K562 (cell line): ENCODE data around the gene C1QTNF9B. TPM values are rescaled to one million over a fixed set of nuclear protein-coding genes. Genes with fewer than 3 reads are reported as not detected.

Source experiments
- ASH1L ChIP-seq: fragments of 450-650 bp; IDR thresholded peaks from 2 replicates; pipeline ENCODE4 v1.6.1; 2018; ENCODE audit warnings: borderline replicate concordance, mild to moderate bottlenecking, low read depth; ENCODE audit not compliant: partially characterized antibody
- CTCF ChIP-seq, 3 experiments: IDR thresholded peaks in 2 of 3; conservative IDR thresholded peaks in 1 of 3; 2 replicates each; pipeline ENCODE4 v1.5.1; 2011 to 2012; ENCODE audit warnings: low read length in 3 of 3, mild to moderate bottlenecking in 3 of 3, control low read depth in 2 of 3, improper control_type of control experiment in 1 of 3, inconsistent platforms in 1 of 3, low read depth in 1 of 3, mixed read lengths in 1 of 3, moderate library complexity in 1 of 3; ENCODE audit not compliant: insufficient read depth in 2 of 3
- EGR1 ChIP-seq: fragments of 450-650 bp; conservative IDR thresholded peaks from 2 replicates; pipeline ENCODE4 v1.6.1; 2017; ENCODE audit warnings: mild to moderate bottlenecking
- EP300 ChIP-seq: IDR thresholded peaks from 2 replicates; pipeline ENCODE4 v1.6.1; 2012; ENCODE audit warnings: low read length, improper control_type of control experiment
- HNRNPL ChIP-seq: fragments of 200-400 bp; formaldehyde crosslinking; IDR thresholded peaks from 2 replicates; pipeline ENCODE4 v1.6.1; 2017; ENCODE audit warnings: low read depth, mild to moderate bottlenecking, low read length
- JUN ChIP-seq, 2 experiments: sonication (generic) in 1 of 2; formaldehyde crosslinking in 1 of 2; IDR thresholded peaks; 2 replicates each; pipeline versions ENCODE4 v1.6.1 to v1.8.0; 2012 to 2022; ENCODE audit warnings: borderline replicate concordance in 2 of 2, mild to moderate bottlenecking in 2 of 2, improper control_type of control experiment in 1 of 2, low read depth in 1 of 2, low read length in 1 of 2, missing genetic modification reagents in 1 of 2
- MBD2 ChIP-seq: sonication (generic); IDR thresholded peaks from 2 replicates; pipeline ENCODE4 v1.6.1; 2016; ENCODE audit warnings: low read depth, borderline replicate concordance
- MCM2 ChIP-seq: fragments of 450-650 bp; IDR thresholded peaks from 2 replicates; pipeline ENCODE4 v1.6.1; 2017; ENCODE audit warnings: low read depth, mild to moderate bottlenecking
- MCM5 ChIP-seq: fragments of 450-650 bp; IDR thresholded peaks from 2 replicates; pipeline ENCODE4 v1.6.1; 2016; ENCODE audit warnings: low read depth
- MXD1 ChIP-seq: fragments of 250-450 bp; sonication (Bioruptor Pico); IDR thresholded peaks from 2 replicates; pipeline ENCODE4 v1.8.0; 2021; ENCODE audit warnings: borderline replicate concordance, mild to moderate bottlenecking, moderate library complexity; ENCODE audit not compliant: poor library complexity, severe bottlenecking
- NR2F6 ChIP-seq: fragments of 450-650 bp; formaldehyde crosslinking; IDR thresholded peaks from 2 replicates; pipeline ENCODE4 v1.4.0; 2020; ENCODE audit warnings: mild to moderate bottlenecking
- POLR2A ChIP-seq: fragments of 450-650 bp; conservative IDR thresholded peaks from 2 replicates; pipeline ENCODE4 v1.6.1; 2016
- RCOR1 ChIP-seq, 2 experiments: IDR thresholded peaks; 2 replicates each; pipeline ENCODE4 v1.6.1; 2012; ENCODE audit warnings: low read depth in 2 of 2, low read length in 2 of 2, borderline replicate concordance in 1 of 2, improper control_type of control experiment in 1 of 2
- SPI1 ChIP-seq: IDR thresholded peaks from 2 replicates; pipeline ENCODE4 v1.6.1; 2011; ENCODE audit warnings: low read depth, low read length, control low read depth, borderline replicate concordance
- TCF3 ChIP-seq: sonication (generic); formaldehyde crosslinking; IDR thresholded peaks from 2 replicates; pipeline ENCODE4 v1.4.0; 2020; ENCODE audit warnings: mild to moderate bottlenecking, missing genetic modification reagents
- ZFP30 ChIP-seq: fragments of 250-450 bp; sonication (Bioruptor Pico); IDR thresholded peaks from 2 replicates; pipeline ENCODE4 v1.8.0; 2022; ENCODE audit warnings: moderate library complexity, mild to moderate bottlenecking, inconsistent platforms, borderline replicate concordance
- ZNF253 ChIP-seq: fragments of 250-450 bp; sonication (Bioruptor Pico); conservative IDR thresholded peaks from 2 replicates; pipeline ENCODE4 v1.6.1; 2021; ENCODE audit warnings: mild to moderate bottlenecking
- ZNF311 ChIP-seq: fragments of 250-450 bp; sonication (Bioruptor Pico); IDR thresholded peaks from 2 replicates; pipeline ENCODE4 v1.4.0; 2020; ENCODE audit warnings: mild to moderate bottlenecking, moderate library complexity
- ZNF444 ChIP-seq: fragments of 250-450 bp; sonication (Bioruptor Pico); IDR thresholded peaks from 2 replicates; pipeline ENCODE4 v1.4.0; 2020; ENCODE audit warnings: mild to moderate bottlenecking, moderate library complexity
- polyA plus RNA-seq, 8 experiments: library from polyadenylated mRNA; depleted of rRNA in 4 of 8; stranded (reverse) in 5 of 8; unstranded in 3 of 8; fragments of >200 nt; fragmentation: Nextera tagmentation in 2 of 8; fragmentation: Illumina TruSeq in 1 of 8; extraction: Ambion mirVana in 2 of 8; extraction: Trizol in 1 of 8; gene quantifications; 2 replicates each; pipeline versions ENCODE4 v1.2.1 to v1.2.3, GENCODE V29; 2011 to 2014; ENCODE audit warnings: inconsistent platforms in 1 of 8, missing spikeins in 1 of 8
- total RNA-seq, 7 experiments: library from RNA; depleted of rRNA in 6 of 7; stranded (reverse); fragments of >200 nt in 6 of 7; fragmentation: Illumina TruSeq in 2 of 7; extraction: Trizol in 2 of 7; gene quantifications; 2 replicates each; pipeline versions ENCODE4 v1.2.1 to v1.2.3, GENCODE V29; 2011 to 2021; ENCODE audit warnings: low replicate concordance in 1 of 7
- TF ChIP-seq, protein P1 (sequence below): fragments of 200-800 bp; sonication (Bioruptor generic); IDR thresholded peaks from 2 replicates; pipeline ENCODE4 v1.6.1; 2016; ENCODE audit warnings: missing genetic modification characterization, missing compliant biosample characterization

C1QTNF9B gene
- total and polyA plus RNA-seq, 9 of the 15 experiments (the other 6 are each of a cell fraction or from before 2014, with no cell fraction given) = 0.14 to 0.94 (median 0.35) TPM; not detected in 3

DNA sequence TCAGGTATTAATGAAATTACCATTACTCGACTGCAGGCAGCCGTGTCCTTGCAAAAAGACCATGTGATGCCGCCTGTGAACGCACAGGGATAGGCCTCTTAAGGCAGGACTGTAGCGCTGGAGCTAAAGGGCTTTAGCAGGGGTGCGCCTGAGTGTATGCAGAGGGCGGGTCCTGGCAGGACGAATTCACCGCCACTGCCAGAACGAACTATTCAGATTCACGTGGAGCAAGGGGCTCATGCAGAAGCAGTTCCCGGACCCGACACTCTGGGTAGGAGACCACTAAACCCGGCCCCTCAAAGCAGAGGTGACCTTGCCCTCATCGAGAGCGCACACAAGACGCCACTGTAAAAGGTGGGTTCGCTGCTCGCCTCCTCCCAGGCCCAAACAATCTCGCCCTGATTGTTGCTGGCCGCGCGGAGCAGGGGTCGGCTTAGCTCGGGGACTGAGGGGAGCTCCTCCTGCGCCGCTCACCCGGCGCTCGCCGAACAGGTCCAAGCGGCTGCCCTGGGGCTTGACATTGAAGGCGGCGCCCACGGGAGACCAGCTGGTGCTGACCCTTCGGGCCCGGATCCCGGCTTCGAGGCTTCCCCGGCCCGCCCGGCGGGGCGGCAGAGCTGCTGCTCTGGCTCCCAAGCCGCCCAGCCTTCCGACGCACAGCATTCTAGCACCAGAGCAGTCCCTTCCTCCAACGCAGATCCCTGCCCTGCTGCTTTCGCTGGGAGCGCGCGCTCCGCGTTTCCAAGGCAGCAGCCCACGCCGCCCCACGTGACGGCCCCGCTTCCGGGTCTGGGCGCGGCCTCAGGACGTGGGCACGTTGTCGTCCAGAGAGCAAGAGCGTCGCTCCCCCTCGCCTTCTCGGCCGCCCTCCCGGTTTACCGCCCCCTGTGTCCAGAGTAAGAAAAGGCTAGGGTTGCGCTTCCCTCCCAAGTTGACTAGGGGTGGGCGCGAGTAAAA is 8.4 kb downstream of the C1QTNF9B start, which contains the start of gene MIPEP (continued):
- TF ChIP-seq ZNF311 (CRISPR knock-in tag) = no peak
- TF ChIP-seq ZNF253 (CRISPR knock-in tag) = no peak
- TF ChIP-seq EP300 = no peak
- no peak for TF ChIP-seq ASH1L
- peak; percentile 56; the same call in 1 of the 2 replicates for TF ChIP-seq JUN (IDR thresholded peaks at IDR 0.05; ENCODE audit: borderline replicate concordance, low read depth, low read length)
- TF ChIP-seq JUN (CRISPR knock-in tag; IDR thresholded peaks at IDR 0.05; ENCODE audit: borderline replicate concordance) = no peak
- 0 out of 2 replicates have a peak, but pooled peaks have one; percentile 12 for TF ChIP-seq TCF3 (CRISPR knock-in tag)
- peak; percentile 94 for TF ChIP-seq EGR1
- no peak for TF ChIP-seq ZFP30 (CRISPR knock-in tag)
- TF ChIP-seq ZNF444 = no peak
- no peak for TF ChIP-seq MCM5
- peak; percentile 83 for TF ChIP-seq MXD1 (CRISPR knock-in tag)
- TF ChIP-seq HNRNPL = no peak
- no peak for TF ChIP-seq SPI1
- TF ChIP-seq RCOR1 (IDR thresholded peaks at IDR 0.05; ENCODE audit: borderline replicate concordance in 1 of 2, low read depth in 2 of 2, low read length in 2 of 2) = peak in 1 of 2 experiments; percentile 9; a peak in 1 of 4 replicates
- TF ChIP-seq, protein P1, sequence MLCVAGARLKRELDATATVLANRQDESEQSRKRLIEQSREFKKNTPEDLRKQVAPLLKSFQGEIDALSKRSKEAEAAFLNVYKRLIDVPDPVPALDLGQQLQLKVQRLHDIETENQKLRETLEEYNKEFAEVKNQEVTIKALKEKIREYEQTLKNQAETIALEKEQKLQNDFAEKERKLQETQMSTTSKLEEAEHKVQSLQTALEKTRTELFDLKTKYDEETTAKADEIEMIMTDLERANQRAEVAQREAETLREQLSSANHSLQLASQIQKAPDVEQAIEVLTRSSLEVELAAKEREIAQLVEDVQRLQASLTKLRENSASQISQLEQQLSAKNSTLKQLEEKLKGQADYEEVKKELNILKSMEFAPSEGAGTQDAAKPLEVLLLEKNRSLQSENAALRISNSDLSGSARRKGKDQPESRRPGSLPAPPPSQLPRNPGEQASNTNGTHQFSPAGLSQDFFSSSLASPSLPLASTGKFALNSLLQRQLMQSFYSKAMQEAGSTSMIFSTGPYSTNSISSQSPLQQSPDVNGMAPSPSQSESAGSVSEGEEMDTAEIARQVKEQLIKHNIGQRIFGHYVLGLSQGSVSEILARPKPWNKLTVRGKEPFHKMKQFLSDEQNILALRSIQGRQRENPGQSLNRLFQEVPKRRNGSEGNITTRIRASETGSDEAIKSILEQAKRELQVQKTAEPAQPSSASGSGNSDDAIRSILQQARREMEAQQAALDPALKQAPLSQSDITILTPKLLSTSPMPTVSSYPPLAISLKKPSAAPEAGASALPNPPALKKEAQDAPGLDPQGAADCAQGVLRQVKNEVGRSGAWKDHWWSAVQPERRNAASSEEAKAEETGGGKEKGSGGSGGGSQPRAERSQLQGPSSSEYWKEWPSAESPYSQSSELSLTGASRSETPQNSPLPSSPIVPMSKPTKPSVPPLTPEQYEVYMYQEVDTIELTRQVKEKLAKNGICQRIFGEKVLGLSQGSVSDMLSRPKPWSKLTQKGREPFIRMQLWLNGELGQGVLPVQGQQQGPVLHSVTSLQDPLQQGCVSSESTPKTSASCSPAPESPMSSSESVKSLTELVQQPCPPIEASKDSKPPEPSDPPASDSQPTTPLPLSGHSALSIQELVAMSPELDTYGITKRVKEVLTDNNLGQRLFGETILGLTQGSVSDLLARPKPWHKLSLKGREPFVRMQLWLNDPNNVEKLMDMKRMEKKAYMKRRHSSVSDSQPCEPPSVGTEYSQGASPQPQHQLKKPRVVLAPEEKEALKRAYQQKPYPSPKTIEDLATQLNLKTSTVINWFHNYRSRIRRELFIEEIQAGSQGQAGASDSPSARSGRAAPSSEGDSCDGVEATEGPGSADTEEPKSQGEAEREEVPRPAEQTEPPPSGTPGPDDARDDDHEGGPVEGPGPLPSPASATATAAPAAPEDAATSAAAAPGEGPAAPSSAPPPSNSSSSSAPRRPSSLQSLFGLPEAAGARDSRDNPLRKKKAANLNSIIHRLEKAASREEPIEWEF (CRISPR knock-in tag) = no peak
- no peak for TF ChIP-seq MBD2
- TF ChIP-seq POLR2A = peak; percentile 59
- TF ChIP-seq CTCF (IDR thresholded peaks at IDR 0.05 in 2 of 3, conservative IDR thresholded peaks at IDR 0.05 in 1 of 3; ENCODE audit: insufficient read depth in 2 of 3, low read depth in 1 of 3, low read length in 3 of 3) = peak; percentile 71 to 78 (median 74)
- no peak for TF ChIP-seq MCM2
- TF ChIP-seq NR2F6 (CRISPR knock-in tag) = no peak
